PC-9 (cell line): ENCODE data around the gene ACOXL.

Experiments used
- CTCF ChIP-seq: fragments of 200-600 bp; sonication (generic); conservative IDR thresholded peaks from 2 replicates; pipeline ENCODE4 v1.6.1; 2017; ENCODE audit warnings: mixed run types, antibody characterized with exemption, mild to moderate bottlenecking, moderate library complexity
- EZH2 ChIP-seq: fragments of 200-600 bp; sonication (generic); IDR thresholded peaks from 2 replicates; pipeline ENCODE4 v1.8.0; 2017; ENCODE audit warnings: antibody characterized with exemption, low read depth

DNA sequence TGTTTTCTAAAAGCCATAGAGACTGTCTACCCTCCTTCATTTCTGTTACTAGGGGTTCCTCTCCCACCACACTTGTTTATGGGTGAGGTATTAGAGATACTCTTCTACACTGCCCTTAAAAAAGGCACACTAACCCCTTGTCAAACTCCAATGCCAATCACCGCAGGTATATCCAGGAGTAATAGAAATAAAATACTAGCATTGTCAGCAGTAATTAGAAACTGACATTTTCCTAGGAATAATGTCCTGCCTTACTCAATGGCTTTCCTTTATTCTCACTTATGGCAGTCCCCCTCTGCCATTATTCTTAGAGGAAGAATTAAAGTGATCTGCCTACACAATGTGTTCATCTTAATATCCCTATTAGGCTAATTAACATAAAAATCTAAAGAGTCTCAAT is 49.5 kb upstream of the ACOXL start:
- no peak for TF ChIP-seq CTCF
- TF ChIP-seq EZH2 = no peak
